ENCODE measurements around the gene CIDEA.
"Not testable (repeated sequence)": the region's sequence is repeated elsewhere in the genome, so short reads cannot be mapped to it uniquely, and the experiment has no call there.

CIDEA gene

DNA sequence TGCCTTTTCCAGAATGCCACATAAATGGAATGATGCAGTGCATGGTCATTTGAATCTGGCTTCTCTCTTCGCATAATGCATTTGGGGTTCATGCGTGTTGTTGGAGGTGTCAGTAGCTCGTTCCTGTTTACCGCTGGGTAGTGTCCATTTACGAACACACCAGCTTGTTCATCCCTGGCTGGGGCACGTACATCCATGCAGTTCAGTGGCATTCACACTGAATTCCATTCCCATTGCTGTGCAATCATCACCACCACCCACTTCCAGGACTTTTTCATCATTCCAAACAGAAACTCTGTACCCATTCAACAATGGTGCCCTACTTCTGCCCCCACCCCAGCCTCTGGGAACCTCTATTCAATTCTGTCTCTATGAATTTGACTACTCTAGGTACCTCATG lies 14.7 kb upstream of the CIDEA start:
- DNase-seq (ENCODE audit: low spot score) = no peak

DNA sequence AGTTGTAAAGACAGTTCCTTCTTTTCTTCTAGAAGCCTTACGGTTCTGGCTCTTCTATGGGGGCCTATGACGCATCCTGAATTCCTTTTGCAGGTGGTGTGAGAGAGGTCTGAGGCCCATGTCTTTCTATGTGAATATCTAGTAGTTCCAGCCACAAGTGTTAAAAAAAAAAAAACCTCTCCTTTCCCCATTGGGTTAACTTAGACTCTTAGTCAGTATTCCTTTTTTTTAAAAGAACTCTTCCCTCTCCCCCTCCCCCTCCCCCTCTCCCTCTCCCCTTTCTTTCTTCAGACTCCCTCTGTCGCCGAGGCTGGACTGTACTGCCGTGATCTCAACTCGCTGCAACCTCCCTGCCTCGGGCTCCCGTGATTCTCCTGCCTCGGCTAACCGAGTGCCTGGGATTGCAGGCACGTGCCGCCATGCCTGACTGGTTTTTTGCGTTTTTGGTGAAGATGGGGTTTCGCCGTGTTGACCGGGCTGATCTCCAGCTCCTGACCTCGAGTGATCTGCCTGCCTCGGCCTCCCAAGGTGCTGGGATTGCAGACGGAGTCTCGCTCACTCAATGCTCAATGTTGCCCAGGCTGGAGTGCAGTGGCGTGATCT lies 11.4 kb upstream of the CIDEA start:
- DNase-seq (ENCODE audit: low spot score) = no peak

DNA sequence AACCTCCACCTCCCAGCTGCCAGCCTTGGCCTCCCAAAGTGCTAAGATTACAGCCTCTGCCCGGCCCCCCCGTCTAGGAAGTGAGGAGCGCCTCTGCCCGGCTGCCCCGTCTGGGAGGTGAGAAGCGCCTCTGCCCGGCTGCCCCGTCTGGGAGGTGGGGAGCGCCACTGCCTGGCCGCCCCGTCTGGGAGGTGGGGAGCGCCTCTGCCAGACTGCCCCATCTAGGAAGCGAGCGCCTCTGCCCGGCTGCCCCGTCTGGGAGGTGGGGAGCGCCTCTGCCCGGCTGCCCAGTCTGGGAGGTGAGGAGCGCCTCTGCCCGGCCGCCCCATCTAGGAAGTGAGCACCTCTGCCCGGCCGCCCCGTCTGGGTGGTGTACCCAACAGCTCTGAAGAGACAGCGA lies 10.9 kb upstream of the CIDEA start:
- DNase-seq (ENCODE audit: low spot score) = not testable (repeated sequence)

DNA sequence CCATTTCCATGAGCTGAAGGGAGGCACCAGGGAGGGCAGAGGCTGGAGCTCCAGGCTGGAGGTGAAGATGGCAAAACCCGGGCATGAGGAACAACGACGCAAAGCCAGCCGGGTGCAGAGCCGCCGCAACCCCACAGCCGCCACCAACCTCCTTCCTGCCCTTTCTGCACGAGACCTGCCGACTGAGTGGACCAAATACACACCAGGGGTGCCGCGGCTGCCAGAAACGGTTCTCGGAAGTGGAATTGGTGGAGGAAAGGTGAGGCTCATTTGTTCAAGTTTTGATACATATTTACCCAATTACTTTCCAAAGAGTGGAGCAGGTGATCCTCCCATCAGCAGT lies 8.4 kb upstream of the CIDEA start:
- no peak for DNase-seq (ENCODE audit: low spot score)

DNA sequence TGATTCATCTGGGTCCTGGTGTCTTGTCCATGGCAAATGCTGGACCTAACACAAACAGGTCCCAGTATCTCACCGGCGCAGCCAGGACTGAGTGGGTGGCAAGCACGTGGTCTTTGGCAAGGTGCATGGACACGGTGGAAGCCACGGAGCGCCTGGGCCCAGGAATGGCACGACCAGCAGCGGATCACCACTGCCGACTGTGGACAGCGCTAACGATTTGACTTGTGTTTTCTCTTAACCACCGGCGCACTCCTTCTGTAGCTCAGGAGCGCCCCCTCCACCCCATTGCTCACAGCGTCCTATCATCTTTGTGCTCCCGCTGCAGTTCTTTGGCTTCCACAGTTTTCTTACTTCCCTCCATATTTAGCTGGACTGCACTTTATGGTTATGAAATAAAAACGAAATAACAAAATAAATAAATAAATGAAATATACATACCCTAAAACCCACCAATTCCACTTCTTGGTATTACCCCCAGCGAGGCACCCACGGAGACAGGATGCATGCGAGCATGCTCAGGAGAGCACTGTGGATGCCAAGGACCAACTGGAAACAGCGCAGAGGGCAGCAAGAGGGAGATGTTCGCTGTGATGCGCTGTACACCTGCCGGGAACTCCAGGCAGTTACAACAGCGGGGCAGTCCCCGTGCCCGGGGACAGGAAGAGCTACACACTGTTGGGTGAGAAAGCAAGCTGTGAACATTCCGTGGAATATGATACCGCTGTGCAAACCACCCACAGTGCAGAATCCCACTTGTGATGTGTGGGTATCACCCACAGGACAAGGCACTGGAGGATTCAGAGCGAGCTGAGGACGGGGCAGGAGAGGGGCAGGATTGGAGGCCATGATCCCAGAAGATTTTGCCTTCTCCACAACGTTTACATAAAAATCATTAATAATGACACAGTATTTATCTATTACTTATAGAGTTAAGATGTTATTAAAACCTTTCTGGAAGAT lies 7.0 kb upstream of the CIDEA start:
- DNase-seq (ENCODE audit: low spot score) = no peak

DNA sequence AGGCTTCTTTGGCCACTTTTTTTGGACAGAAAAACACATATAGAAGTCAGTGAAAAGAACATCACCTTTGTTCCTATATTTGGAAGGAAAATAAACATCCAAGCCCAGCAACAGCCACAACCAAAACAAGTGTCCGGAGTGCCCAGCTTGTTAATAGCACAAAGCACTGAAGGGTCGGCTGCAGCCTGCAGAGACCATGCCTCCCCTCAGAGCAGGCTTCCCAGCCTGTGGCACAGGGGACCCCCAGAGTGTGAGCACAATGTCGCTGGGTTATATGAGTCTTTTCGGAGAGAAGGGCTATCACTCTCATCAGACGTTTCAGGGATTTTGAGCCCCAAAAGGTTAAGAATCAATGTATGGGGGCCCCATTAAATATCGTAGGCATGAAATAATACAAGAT lies 6.2 kb upstream of the CIDEA start:
- no peak for DNase-seq (ENCODE audit: low spot score)

DNA sequence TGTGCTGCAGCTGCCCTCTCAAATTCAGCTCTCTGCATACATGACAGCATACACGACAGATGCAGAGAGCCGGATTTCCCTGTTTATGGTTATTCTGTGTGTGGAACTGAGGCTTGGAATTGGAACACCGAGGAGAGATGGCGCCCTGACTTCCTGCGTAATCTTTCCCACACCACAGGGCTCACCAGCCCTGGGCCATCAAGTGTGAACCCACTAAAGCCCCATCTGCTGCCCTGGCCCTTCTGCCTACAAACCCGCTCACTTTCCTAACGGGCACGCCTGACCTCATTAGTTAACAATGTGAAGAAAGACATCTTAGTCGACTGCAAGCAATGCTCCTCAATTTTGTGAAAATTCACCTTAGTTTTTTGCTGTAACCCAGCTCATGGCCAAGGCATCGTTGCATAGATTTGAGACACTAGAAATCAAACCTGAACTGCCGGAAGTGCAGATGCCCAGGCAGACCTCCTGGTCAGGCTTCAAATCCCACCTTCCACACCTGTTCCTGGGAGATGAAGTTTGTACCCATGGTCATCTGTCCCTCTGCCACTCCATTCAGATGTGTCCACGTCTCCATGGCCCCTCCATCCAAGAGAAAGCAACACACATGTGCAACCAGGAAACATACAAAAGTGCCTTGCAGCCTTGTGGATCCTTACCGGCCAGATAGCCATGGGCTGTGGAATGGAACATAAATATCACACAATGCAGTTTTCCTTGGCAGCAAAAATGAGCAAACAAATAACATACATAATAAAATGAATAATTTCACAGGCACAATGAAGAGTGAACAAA lies 5.0 kb upstream of the CIDEA start:
- no peak for DNase-seq (ENCODE audit: low spot score)

DNA sequence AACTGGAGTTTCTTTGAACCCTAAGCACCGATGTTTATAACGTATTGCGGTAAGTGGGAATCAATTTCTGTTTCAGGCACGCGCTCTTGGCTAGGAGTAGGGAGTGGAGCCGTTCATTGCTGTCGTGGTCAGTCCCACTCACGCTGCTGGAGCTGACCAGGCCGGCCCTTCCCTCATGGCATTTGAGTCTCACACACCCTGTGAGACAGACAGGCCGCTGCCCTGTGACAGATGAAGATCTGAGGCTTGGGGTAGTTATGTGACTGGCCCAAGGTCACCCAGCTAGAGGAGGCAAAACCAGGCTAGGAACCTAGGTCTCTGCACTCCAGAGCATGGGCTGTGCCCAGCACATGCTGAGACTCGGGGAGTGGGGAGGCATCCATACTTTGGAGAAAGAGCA lies 2.9 kb upstream of the CIDEA start:
- no peak for DNase-seq (ENCODE audit: low spot score)

DNA sequence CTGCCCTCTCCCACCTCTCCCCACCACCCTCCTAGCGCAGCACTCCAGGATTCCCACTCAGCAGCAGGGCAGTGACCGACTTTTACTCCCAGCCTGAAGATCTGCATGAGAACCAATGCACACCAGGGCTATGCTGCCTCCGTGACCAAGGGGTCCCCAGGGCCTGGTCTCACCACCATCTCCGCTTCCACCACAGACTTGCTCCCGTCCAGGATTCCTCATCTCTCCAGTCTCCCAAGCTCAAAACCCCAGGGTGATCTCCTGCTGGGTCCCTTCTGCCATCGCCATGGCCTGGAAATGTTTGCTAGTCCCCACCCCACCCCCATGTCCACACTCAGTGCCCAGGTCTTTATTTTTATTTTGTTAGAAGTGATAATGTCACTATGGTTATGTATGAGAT lies 2.1 kb upstream of the CIDEA start:
- DNase-seq (ENCODE audit: low spot score) = no peak

DNA sequence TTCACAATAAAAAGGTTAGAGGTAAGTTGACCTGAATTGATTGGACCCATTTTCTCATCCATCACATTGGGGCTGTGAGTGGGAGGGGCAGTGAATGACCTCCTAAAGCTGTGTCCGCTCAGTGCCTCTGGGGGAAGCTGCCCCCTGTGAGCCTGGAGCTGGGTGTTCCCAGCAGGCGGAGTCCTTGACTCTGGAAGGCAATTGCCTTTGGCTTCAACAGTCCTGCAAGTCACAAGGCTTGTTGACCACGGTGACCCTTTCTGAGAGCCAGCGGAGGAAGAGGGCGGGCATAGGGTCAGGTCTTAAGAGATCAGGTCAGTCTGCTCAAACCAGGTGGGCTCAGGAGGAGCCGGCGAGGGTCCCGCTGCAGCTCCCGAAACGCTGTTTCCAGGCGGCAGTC lies 1.1 kb upstream of the CIDEA start:
- no peak for DNase-seq (ENCODE audit: low spot score)

DNA sequence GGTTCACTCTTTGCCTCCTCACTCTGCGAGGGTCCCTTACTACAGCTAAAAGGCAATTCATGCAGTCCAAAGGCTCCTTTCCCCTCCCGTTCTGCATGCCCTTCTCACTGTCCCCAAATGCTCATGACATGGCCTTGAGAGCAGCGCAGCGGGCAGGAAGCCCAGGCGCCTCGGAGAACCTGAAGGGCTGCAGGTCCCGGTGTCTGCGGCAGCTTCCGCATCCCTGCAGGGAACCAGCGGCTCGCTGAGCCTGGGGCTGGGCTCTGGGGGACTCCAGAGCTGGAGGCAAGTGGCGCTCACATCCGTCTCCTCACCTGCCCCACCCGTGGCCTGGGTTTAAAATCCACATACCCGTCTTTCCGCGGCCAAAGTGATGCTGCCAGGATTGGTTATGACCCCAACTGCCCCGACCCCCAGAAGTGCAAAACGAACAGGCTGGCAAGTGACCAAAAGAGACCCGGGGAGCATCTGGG lies 462 bp upstream of the CIDEA start:
- DNase-seq (ENCODE audit: low spot score) = no peak

DNA sequence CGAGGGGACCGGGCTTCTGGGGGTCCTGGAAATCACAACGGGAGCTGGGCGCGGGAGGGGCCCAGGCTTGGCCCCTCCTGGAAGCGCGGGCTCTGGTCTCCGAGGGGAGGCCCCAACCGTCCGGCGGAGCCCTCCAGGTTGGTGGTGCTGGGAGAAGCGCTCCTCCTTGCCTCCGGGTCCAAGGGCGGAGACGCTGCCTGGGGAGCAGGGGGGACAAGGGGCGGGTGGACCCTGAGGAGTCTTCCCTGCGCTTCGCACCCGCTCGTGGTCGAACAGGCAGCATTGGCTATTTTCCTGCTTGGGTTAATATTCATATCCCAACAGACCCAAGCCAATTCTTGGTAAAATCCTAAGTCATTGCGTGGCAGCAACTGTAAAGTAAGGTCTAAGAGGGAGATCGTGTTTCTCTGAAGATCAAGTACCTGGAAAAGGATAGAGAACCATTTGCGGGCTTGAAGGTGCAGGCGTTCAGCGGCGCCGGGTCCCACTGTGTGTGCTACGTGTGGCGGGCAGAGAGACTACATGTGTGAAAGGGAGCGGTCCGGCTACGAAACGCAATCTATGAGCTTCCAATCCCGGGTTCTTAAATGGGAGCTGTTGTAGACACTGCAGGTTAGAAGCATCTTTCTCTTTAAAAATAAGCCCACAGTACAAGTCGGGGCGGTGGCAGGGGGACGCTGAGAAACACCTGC lies 805 bp downstream of the CIDEA start:
- DNase-seq (ENCODE audit: low spot score) = no peak

DNA sequence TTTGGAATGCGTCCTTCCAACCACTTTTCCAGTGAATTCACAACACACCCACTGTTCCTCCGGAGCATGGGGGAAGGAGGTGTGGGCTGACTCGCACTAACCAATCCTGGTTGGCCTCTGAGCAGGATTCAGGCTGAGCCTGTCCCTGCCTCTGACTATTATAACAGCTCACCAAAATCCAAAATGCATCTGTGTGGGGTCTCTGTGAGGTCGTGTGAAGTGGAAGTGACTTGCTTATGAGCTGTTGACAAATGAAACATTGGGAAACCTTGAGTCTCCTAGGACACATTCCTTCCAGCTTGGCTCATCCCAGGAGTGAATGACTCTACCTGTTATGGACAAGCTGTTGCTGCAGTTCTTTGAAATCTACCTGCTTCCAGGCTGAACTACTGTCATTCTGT lies 1.5 kb downstream of the CIDEA start:
- DNase-seq (ENCODE audit: low spot score) = no peak

DNA sequence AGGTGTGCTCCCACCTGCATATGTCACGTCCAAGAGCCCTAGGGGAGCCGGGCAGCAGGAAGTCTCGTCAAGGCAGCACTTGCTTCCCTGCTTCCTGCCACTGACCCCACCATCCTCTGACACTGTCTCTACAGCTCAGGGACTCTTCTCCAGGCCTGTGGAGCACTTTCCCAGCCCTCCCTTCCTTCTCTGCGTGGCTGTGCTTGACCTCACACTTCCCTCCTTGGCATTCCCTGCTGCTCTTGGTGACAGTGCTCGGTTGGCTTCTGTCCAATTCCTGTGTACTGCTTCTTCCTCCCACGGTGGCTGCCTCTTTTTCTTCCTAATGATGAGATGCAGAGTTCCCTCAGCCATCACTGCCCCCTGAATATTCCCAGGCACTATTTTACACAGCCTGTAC lies 2.8 kb downstream of the CIDEA start:
- DNase-seq (ENCODE audit: low spot score) = no peak

DNA sequence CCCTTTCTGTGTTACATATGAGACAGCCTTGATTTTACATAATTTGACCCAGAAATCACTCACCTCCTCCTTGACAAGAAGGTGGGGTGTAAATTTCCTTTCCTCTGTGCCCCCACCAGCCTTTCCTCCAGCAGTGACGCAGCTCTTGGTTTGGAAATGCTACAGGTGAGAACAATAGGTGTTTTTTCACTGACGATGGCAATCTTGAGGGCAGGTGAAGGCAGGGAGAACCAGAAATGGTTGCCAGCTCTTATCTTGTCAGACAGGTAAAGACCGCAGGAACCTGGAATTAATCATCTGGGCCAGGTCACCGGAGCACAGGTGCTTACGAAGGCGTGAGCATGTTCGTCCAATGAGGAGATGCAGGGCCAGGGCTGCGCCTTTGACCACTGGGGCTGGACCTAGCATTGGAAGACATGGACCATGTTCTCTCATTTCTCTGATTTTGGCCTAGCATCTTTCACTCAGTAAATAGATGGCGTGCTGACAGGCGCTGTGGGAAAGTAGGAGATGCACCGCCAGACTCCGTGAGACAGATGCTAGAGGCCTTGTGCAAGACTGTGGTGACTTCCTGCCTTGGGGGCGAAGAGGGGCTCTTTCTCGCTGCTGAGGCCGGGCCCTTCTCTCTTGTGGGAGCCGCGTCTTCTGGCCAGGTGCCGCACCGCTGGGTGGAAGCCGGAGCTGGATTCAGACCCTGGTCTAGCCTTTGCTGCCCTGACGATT lies 4.0 kb downstream of the CIDEA start:
- DNase-seq (ENCODE audit: low spot score) = no peak

DNA sequence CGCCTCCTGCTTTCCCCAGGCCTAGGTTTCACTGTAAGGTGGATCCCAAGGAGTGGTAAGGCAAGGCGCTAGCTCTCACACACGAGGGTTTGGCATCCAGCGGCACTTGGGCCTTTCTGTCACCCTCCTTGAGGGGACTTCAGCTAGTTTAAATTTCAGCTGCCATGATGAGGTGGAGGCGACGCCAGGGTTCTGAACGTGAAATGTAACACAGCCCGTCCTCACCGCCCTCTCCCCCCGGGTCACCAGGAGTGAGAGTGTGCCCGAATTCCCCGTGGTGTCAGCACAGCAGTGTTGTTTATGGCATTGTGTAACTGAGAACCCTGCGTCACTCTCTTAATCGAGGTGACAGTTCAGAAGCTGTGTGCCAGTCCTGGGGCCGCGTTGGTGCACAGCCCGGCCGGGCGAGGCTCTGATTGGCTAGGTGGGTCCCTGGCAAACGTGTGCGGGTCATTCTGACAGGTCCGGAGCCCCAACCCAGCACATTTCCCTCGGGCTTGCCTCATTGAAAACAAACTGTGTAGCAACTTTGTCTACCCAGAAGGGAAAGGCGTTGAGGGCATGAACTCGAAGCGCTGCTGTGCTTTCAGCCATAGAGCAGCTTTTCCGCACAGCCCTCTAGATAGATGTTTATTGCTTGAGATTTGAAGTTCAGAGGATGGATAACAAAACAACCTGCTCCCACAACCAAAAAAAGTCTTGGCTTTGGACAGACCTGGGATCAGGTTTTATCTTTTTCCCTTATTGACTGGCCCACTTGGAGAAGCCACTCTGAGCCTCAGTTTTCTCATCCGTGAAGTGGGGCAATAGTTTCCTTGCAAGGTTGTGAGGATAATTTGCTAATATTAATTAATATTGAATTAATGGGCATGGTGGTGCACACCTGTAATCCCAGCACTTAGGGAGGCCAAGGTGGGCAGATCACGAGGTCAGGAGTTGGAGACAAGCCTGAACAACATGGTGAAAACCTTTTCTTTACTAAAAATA lies 4.9 kb downstream of the CIDEA start:
- no peak for DNase-seq (ENCODE audit: low spot score)

DNA sequence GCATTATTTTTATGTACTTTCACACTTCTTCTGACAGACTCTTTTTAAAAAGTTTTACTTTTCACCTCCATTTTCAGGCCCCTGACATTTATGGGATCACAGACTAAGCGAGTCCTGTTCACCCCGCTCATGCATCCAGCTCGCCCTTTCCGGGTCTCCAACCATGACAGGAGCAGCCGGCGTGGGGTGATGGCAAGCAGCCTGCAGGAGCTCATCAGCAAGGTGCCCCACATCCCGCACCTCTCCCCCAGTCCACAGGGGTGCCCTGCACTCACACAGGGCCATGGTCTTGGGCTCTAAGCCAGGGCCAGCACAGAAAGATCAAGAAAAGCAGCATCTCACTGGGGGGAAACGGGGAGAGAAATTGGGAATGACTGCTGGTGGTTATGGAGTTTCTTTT lies 8.6 kb downstream of the CIDEA start:
- no peak for DNase-seq (ENCODE audit: low spot score)

DNA sequence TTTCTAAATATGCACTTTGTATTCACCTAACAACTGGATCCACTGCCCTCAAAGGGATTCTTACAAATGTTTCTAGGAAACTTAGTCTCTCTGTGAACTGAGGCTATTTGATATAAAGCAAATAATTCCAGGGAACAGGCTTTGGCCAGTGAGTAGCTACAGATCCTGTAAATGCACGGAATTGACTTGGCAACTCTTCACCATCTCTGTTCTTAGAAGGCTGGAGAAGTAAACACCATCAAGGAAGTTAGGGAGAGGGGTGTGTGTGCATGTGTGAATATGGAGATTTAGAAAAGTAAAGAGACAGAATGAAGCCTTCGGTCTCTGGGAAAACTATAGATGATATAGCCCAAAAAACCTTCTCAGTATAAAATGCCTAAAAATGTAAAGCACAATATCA lies 10.7 kb downstream of the CIDEA start:
- DNase-seq (ENCODE audit: low spot score) = no peak

DNA sequence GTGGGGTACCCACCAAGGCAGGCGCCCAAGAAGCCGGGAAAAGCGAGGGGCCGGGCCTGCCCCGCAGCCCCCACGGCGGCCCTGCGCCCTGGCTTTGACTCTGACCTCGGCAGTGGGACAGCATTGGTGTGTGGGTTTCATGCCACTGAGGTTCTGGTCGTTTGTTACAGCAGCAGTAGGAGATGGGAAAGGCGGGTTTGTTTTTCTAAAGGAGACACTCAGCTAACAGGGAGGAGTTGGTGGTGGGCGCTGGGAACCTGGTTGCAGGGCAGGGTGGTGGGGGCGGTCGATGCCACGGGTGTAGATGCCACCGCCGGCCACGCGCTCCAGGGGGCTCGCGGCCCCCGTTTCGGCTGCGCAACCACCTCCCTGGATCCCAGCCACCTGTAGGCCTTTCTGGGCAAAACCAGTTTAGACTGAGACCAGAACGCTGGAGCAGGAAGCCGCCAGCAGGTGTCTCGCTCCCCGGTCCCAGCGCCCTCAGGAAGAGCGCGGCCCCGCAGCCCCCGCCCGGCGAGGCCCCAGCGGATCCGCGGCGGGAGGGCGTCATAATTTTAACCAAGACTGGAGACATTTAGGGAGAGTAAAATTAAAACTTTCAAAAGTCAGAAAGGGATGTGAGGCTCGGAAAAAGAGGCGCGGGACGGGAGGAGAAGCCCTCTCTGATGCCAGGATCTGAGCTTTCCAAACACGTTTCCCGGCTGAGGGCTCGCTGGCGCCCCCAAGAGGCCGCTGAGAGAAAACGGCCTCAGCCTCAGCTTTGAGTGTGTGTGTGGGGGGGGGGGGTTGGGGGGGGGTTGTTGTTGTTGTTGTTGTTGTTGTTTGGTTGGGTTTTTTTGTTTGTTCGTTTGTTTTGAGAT lies 17.4 kb downstream of the CIDEA start:
- DNase-seq (ENCODE audit: low spot score) = peak; percentile 73

Measured in Ammon's horn (tissue), 1 donor.